Stimulated activated memory B cell treated with anti-CD40 and anti-IgM and Interleukin-4, amounts not matched to agents 10 μg/mL and 1 μg/mL and 100 μg/mL, for 72 hours (primary cell): ENCODE measurements around the gene WIPF3.
A peak's percentile ranks its signal among the peaks of the same experiment; 100 is the strongest.

ENCODE experiments used
- ATAC-seq: fragments of 150-1000 bp; cut with Tn5 transposase; 2 replicates; pipeline ENCODE4 v1.10.0; 2021
- H3K27ac Mint-ChIP-seq: one replicate; pipeline ENCODE4 v1.8.0; 2022; ENCODE audit warnings: mild to moderate bottlenecking, mixed read lengths
- H3K27me3 Mint-ChIP-seq: one replicate; pipeline ENCODE4 v1.8.0; 2022; ENCODE audit warnings: mixed read lengths
- H3K36me3 Mint-ChIP-seq: one replicate; pipeline ENCODE4 v1.8.0; 2022; ENCODE audit warnings: mixed read lengths
- H3K4me1 Mint-ChIP-seq: one replicate; pipeline ENCODE4 v1.8.0; 2022; ENCODE audit warnings: mixed read lengths
- H3K4me3 Mint-ChIP-seq: one replicate; pipeline ENCODE4 v1.8.0; 2022; ENCODE audit warnings: mild to moderate bottlenecking, moderate library complexity, mixed read lengths
- H3K9me3 Mint-ChIP-seq: one replicate; pipeline ENCODE4 v1.8.0; 2022; ENCODE audit warnings: mixed read lengths

Gene WIPF3

DNA sequence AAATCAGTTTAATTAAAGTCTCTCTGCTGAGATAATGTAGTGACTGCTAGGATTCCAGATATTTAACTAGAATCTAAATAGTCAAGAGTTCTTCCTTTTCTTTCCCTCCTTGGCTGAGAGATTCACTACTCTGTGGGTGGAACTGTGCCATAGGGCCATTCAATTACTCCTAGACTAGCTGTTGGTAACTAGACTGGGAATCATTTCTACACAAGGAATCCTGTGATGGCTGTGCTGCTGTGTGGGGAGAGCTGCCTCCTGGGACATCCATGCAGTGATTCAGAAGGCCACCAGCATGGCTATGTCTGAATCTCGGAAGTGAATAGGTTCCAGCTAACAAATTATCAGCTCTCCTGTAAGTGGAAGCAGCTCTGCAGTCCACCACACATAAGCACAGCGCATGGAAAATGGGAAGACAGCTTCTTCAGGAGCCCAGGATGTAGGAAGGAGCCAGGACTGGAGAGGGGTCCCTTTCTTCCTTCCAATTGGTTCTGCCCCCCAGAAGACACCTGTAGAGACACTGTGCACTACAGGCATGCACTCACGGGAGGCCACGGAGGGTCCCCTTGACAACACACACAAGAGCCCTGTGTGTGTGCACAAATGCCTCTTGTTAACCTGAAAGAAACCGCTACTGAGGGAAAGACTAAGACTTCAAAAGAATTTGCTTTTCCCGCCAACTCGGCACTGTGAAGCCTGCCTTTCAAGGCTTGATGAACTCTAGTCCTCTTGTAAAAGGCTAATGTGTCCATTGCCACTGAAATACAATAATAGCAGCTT lies 116.8 kb downstream of the WIPF3 start:
- H3K4me1 Mint-ChIP-seq: no peaks in the 10 kb centered on the region
- no peak overlapping the region for H3K4me3 Mint-ChIP-seq
- H3K36me3 Mint-ChIP-seq: peaks cover 61% of the 10 kb centered on the region
- H3K27me3 Mint-ChIP-seq: no peaks in the 10 kb centered on the region
- ATAC-seq: no peak
- H3K27ac Mint-ChIP-seq: no peak overlapping the region
- H3K9me3 Mint-ChIP-seq: no peaks in the 10 kb centered on the region

DNA sequence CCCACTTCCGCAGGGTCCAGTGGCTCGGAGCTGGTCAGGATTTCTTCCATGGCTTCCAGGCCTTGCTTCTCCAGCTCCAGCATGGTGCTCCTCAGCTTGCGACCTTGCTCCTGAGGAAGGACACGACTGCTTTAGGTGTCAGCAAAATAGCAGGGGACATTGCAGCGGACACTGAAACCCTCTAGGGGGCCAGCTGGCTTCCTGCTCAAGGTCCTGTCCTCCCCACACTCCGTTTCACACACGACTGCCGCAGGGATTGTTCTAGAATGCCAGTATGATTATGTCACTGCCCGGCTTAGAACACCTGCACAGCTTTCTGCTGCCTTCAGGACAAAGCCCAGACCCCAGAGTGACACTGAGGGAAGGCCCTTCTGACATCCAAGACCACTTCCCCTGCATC lies 117.7 kb downstream of the WIPF3 start:
- no peak for ATAC-seq
- H3K4me1 Mint-ChIP-seq: no peaks in the 10 kb centered on the region
- no peaks in the 10 kb centered on the region for H3K9me3 Mint-ChIP-seq
- peaks cover 59% of the 10 kb centered on the region for H3K36me3 Mint-ChIP-seq
- peak overlapping the region; percentile 11 for H3K27ac Mint-ChIP-seq
- H3K27me3 Mint-ChIP-seq: no peaks in the 10 kb centered on the region
- H3K4me3 Mint-ChIP-seq: no peak overlapping the region

DNA sequence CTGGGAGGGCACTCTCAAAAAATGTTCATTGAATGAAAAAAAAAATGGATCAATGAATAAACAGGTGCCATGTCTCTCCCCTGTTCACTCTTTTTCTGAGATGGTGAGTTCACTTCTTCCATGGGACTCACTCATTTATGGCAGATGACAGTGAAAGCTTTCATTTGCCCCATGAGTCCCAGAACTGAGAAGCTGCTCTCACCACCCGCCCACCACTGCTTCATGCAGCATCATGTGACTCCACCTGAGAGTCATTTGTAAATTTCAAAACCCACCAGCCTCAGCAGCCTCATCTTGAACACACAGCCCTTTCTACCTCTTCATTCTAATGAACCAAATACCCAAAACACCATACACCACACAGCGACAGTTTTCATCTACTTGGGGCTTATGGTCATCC lies 118.4 kb downstream of the WIPF3 start:
- Mint-ChIP-seq H3K9me3 (no peaks in the 10 kb centered on the region), H3K27me3 (no peaks in the 10 kb centered on the region), H3K4me1 (no peaks in the 10 kb centered on the region), H3K27ac (peak overlapping the region; percentile 11), H3K4me3 (no peak overlapping the region), H3K36me3 (peaks cover 52% of the 10 kb centered on the region)
- peak; percentile 12 for ATAC-seq

DNA sequence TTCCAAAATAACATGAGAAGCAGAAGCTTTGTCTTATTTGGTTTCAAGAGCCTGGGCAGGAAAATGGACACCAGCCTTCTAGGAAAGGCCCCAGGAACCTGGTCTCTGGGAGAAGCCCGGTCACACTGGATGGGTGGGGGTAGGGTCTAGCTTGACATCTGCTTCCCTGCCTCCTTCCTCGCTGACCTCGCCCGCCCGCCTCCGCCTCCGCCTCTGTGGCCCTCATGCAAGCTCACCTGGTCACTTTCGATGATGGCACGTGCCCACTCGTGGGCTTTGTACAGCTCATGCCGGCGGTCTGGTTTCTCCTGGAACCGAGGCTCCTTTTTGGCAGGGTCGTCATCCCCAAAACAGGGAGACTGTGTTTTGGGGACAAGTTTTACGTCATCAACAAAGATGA lies 119.9 kb downstream of the WIPF3 start:
- no peak overlapping the region for H3K27ac Mint-ChIP-seq
- peaks cover 51% of the 10 kb centered on the region for H3K36me3 Mint-ChIP-seq
- H3K4me1 Mint-ChIP-seq: no peaks in the 10 kb centered on the region
- H3K4me3 Mint-ChIP-seq: no peak overlapping the region
- H3K27me3 Mint-ChIP-seq: no peaks in the 10 kb centered on the region
- H3K9me3 Mint-ChIP-seq: no peaks in the 10 kb centered on the region
- ATAC-seq: no peak

DNA sequence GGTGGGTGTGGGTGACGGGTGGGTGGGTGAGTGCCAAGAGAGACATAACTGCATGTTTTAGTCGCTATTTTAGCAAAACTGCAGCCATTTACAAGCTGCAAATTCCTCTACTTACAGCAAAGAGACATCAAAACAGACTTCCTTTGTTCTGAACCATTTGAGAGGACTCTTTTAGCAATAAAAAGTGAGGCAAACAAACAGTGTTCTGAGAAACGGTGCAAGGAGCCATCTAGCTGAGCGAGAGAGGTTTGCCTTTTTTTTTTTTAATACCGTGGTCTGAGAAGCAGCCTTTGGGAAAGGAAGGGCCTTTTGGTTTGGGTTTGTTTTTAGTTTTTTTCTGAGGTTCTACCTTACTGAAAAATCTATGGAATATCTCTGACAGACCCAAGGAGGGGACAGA lies 120.4 kb downstream of the WIPF3 start:
- H3K27ac Mint-ChIP-seq: no peak overlapping the region
- ATAC-seq: no peak
- no peak overlapping the region for H3K4me3 Mint-ChIP-seq
- no peaks in the 10 kb centered on the region for H3K4me1 Mint-ChIP-seq
- H3K36me3 Mint-ChIP-seq: peaks cover 48% of the 10 kb centered on the region
- H3K9me3 Mint-ChIP-seq: no peaks in the 10 kb centered on the region
- H3K27me3 Mint-ChIP-seq: no peaks in the 10 kb centered on the region

DNA sequence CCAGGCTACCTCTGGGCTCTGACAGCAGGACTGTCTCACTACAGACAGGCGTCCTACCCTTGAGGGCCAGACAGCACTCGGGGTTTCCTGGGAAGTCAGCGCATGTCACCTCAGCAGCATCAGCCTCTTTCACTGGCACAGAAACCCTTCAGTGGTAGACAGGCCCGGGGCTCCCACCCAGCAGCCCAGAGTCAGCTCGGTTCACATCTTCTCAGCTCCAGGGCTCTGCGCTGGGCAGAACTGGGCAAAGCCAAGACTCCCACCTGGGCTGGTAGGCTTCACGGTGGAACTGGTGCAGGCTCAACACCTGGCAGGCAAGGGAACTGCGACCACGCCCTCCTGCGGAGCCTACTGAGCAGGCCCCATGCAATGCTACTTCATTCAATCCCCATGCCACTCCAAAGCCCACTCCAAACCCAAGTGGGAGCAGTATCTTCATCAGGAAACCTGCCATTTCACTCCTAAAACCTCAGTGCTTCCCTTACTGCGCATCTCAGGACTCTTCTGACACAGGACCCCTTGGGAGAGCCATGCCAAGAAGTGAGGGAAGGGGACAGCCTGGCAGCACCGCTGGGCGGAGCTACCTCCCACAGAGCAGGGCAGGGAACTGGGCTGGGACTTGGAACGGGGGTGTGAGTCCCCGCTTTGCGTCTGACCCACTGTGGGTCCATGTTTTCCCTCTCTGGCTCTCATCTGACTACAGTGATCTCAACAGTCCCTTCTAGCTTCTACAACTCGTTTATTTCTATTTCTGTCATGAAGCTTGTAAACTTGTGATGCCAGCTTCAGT lies 122.9 kb downstream of the WIPF3 start:
- Mint-ChIP-seq H3K36me3 (peaks cover 37% of the 10 kb centered on the region), H3K9me3 (no peaks in the 10 kb centered on the region), H3K27ac (no peak overlapping the region)

DNA sequence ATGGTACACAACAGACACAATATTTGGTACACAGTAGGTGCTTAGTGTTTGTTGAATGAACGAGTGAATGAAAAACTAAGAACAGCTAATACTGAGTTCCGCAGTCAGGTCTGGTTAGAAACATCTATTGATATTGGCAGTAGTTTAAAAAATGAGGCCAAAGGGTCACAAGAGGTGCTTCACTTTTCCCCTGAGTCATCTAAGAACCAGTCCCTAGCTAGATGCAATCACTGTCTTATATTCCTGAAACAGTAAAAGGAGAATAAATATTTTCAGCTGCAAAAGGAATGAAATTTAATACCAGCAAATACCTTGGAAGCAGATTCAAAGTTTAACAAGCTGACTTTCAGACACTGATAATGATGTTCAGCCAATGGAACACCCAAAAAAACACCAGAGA lies 128.8 kb downstream of the WIPF3 start:
- H3K27me3 Mint-ChIP-seq: no peaks in the 10 kb centered on the region
- no peak overlapping the region for H3K4me3 Mint-ChIP-seq
- H3K9me3 Mint-ChIP-seq: no peaks in the 10 kb centered on the region
- no peaks in the 10 kb centered on the region for H3K4me1 Mint-ChIP-seq
- peaks cover 61% of the 10 kb centered on the region for H3K36me3 Mint-ChIP-seq
- no peak overlapping the region for H3K27ac Mint-ChIP-seq
- ATAC-seq: no peak

More for the DNA sequence above, 122.9 kb downstream of the WIPF3 start:
- ATAC-seq: no peak
- no peak overlapping the region for H3K4me3 Mint-ChIP-seq
- no peaks in the 10 kb centered on the region for H3K27me3 Mint-ChIP-seq
- no peaks in the 10 kb centered on the region for H3K4me1 Mint-ChIP-seq

DNA sequence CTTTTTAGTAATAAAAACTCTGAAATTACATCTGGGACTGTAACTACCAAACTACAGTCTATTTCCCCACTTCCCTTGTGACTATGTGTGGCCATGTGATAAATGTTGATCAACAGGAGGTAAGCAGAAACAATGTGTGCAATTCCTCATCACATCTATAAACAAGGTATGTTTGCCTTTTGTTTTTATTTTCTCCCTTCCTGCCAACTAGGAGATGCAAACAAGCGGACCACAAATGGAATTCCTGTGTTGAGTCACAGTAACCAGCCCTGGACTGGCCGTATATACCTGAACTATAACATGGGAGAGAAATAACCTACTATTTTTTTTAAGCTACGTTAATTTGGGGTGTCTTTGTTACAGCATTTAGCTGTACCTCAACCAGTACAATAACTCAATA lies 130.8 kb downstream of the WIPF3 start:
- H3K9me3 Mint-ChIP-seq: no peaks in the 10 kb centered on the region
- H3K4me1 Mint-ChIP-seq: no peaks in the 10 kb centered on the region
- no peak for ATAC-seq
- H3K36me3 Mint-ChIP-seq: peaks cover 65% of the 10 kb centered on the region
- no peaks in the 10 kb centered on the region for H3K27me3 Mint-ChIP-seq
- no peak overlapping the region for H3K27ac Mint-ChIP-seq
- no peak overlapping the region for H3K4me3 Mint-ChIP-seq

DNA sequence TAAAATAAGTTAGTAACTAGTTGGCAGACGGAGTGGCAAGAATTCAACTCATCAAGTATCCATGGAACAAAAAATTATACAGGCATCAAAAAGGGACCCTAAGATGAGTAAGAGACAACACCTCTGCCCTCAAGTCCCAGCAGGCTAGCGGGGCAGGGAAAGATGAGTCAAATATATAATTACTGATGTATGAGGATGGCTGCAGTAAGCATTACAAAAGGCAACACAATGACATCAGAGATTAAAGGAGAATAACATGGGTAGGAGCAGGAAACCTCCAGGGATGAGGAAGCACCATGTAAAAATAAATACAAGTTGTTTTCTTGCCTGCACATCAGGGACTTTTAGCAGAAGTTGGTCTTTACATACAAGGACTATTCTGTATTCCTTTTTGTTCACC lies 133.9 kb downstream of the WIPF3 start:
- Mint-ChIP-seq H3K4me3 (no peak overlapping the region), H3K4me1 (no peaks in the 10 kb centered on the region), H3K27ac (no peak overlapping the region), H3K27me3 (no peaks in the 10 kb centered on the region), H3K9me3 (no peaks in the 10 kb centered on the region), H3K36me3 (peaks cover 72% of the 10 kb centered on the region)
- ATAC-seq: no peak

DNA sequence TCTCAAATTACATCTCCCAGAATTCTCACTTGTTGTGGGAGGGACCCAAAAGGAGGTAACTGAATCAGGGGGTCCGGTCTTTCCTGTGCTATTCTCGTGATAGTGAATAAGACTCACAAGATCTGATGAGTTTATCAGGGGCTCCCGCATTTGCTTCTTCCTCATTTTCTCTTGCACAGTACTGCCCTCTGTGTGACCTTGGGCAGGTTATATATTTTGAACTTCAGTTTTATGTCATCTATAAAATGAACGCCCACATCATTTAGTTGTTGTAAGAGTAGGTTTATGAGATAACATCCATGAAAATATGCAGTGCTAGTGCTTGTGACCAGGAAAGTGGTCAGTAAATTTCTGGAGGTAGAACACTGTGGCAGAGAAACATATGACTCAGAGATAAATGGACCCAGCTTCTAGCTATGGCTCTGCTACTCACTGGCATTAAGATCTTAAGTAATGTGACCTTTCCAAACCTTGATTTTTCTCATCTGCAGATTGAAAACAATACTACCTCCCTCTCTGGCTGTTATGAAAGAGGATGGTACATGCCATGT lies 139.0 kb downstream of the WIPF3 start:
- H3K27ac Mint-ChIP-seq: no peak overlapping the region
- H3K4me3 Mint-ChIP-seq: no peak overlapping the region
- no peaks in the 10 kb centered on the region for H3K9me3 Mint-ChIP-seq
- peaks cover 66% of the 10 kb centered on the region for H3K36me3 Mint-ChIP-seq
- H3K4me1 Mint-ChIP-seq: no peaks in the 10 kb centered on the region
- no peak for ATAC-seq
- no peaks in the 10 kb centered on the region for H3K27me3 Mint-ChIP-seq

DNA sequence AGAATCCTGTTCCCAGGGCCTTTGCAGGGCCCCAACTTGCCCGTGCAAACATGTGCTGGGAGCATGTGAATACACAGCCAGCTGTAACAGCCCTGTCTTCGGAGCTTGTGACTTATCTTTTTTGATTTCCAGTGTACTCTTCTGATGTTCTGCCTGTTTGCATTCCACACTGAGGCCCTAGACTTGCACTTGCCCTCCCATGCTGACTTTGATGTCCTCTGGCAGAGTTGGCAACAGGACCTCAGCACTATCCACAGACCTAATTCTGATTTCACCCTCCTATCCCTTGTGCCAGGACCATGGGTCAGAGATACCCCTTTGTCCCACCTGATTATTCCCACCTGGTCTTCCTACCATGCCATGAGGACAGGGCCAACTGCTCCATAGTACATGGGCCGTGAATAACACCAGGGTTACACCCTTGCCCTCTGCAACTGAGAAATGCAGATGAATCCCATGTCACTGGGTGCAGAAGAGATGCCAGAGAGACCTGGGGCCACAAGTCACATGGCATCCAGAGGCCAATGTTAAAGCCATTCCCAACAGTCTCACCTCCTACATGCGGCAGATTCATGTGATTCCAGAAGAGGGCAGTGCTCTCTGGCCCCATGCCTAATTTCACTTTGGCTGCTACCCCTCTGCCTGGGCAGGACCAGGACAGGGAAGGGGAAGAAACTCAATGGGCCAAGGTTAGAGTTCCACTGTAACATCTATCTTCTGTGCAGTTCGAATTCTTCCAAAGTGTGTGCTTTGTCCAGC lies 140.3 kb downstream of the WIPF3 start:
- H3K27ac Mint-ChIP-seq: peak overlapping the region; percentile 15

DNA sequence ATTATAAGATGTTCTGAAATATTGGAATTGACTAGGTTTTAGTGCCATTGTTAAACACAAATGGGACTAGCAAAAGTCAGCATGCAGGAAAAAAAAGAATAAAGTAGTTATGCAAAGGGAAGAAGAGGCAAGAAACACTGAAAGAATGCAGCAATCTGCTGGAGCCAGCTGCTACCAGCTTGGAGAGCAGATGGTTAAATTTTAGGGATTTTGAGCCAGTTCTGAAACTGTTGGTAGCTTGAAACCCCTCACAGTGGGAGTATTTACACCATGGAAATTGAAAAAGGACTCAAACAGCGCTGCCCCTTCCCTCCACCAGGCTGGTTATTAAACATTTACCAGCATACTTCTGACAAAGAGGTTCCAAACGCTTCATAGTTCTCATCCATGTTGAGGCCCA lies 142.3 kb downstream of the WIPF3 start:
- no peak overlapping the region for H3K4me3 Mint-ChIP-seq
- H3K4me1 Mint-ChIP-seq: no peaks in the 10 kb centered on the region
- ATAC-seq: no peak
- no peaks in the 10 kb centered on the region for H3K27me3 Mint-ChIP-seq
- H3K27ac Mint-ChIP-seq: no peak overlapping the region
- H3K36me3 Mint-ChIP-seq: peaks cover 75% of the 10 kb centered on the region
- peaks cover 2% of the 10 kb centered on the region for H3K9me3 Mint-ChIP-seq

More for the DNA sequence above, 140.3 kb downstream of the WIPF3 start:
- Mint-ChIP-seq H3K4me3 (no peak overlapping the region), H3K36me3 (peaks cover 67% of the 10 kb centered on the region), H3K27me3 (no peaks in the 10 kb centered on the region), H3K4me1 (no peaks in the 10 kb centered on the region), H3K9me3 (peaks cover 2% of the 10 kb centered on the region)
- no peak for ATAC-seq

DNA sequence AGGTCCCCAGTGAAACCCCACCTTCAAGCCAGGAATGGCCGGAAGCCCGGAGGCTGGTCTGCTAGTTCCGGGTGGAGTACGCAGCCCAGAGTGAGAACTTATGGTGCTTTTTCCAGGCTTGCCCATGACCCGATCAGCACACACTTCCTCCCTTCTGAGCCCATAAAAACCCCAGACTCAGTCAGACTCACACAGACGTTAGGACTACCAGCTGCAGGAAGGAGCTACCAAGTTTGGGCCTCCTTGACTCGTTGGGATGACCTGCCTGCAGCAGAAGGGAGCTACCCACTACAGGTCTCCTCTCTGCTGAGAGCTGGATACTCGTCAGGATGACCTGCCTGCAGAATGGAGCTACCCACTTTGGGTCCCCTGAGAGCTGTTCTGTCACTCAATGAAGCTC lies 144.2 kb downstream of the WIPF3 start:
- Mint-ChIP-seq H3K9me3 (peaks cover 2% of the 10 kb centered on the region), H3K36me3 (peaks cover 76% of the 10 kb centered on the region), H3K4me1 (no peaks in the 10 kb centered on the region), H3K4me3 (no peak overlapping the region), H3K27ac (no peak overlapping the region), H3K27me3 (no peaks in the 10 kb centered on the region)
- ATAC-seq: no peak

DNA sequence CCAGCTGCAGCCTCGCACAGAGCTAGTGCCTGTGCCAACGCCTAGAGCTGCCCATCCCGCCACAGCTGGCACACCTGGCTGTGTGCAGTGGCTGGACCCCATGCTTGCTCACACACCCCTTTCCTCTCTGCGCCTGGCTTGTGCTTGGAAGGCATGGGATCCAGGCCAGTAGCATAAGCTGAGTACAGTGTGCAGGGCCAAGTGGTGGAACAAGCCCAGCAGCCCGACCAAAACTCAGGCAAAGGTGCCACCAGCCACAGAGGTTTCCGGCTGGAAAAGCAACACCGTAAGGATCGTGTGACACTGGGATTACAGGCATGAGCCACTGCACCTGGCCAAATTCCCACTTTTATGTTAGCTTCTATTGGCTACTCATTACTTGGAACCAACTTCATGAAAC lies 144.9 kb downstream of the WIPF3 start:
- Mint-ChIP-seq H3K27me3 (no peaks in the 10 kb centered on the region), H3K4me3 (no peak overlapping the region), H3K27ac (no peak overlapping the region), H3K36me3 (peaks cover 69% of the 10 kb centered on the region), H3K9me3 (peaks cover 2% of the 10 kb centered on the region), H3K4me1 (peaks cover 6% of the 10 kb centered on the region)
- no peak for ATAC-seq

DNA sequence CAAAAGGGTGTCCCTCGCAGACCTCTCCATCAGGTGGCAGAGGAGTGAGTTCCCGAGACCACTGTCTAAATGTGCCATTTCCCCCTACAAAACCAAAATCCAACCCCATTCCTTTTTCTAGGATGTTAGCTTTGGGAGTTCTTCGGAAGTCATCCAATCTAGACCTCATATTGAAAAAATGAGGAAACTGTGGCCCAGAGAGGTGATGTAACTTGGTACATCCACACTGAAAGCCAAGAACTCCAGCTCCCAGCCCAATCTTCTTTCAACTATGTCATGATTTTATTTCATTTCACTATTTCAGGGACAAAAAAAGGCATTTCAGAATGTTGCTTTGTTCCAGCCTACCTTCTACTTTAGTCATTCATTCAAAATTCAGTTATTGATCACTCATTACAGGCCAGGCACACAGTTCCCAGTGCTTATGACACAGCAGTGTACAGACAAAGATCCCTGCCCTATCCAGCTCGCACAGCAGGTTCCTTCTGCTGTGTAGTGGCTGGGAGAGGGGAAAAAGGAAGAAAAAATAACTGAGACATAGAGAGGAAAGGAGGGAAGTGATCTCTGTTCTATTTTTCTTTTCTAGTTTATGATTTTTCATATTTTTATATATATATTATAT lies 147.5 kb downstream of the WIPF3 start:
- H3K9me3 Mint-ChIP-seq: peaks cover 2% of the 10 kb centered on the region
- no peak overlapping the region for H3K27ac Mint-ChIP-seq
- H3K27me3 Mint-ChIP-seq: no peaks in the 10 kb centered on the region
- peaks cover 29% of the 10 kb centered on the region for H3K4me1 Mint-ChIP-seq
- peaks cover 52% of the 10 kb centered on the region for H3K36me3 Mint-ChIP-seq
- no peak for ATAC-seq
- H3K4me3 Mint-ChIP-seq: no peak overlapping the region
